Measurements from ENCODE around the gene BIVM. TPM values are rescaled to one million over a fixed set of nuclear protein-coding genes. Genes with fewer than 3 reads are reported as not detected.

The BIVM gene
- total RNA-seq, 2 experiments from 2014 or later: 17.3 to 18.4 TPM

DNA sequence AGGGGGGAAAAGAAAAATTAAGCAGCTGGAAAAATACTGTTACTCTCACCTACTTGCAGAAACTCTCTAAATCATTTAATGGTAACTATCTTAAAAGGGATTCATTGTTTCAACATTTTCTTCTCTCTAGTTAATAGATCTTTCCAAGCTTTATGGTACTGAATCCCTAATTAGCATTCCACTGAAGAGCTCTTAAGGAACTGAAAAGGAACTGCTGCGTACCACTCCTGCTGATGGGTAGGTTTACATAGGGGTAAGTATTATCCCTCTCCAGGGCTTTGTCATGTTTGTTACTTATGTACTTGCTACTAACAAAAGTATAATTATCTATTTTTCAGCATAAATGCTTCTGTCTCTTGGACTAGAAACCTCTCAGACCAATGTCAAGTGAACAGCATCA lies 37.8 kb upstream of the BIVM start:
- Mint-ChIP-seq H3K36me3 (ENCODE audit: low read depth) (no peaks in the 10 kb centered on the region), H3K27ac (no peak overlapping the region), H3K4me3 (no peak overlapping the region), H3K4me1 (ENCODE audit: low read depth) (no peaks in the 10 kb centered on the region), H3K27me3 (no peaks in the 10 kb centered on the region), H3K9me3 (no peaks in the 10 kb centered on the region)
- CTCF ChIA-PET: interaction anchor here (1.4 kb wide), 1 partner anchor 39 kb away, joined by 3 read pairs; no protein-coding TSS in a partner anchor
- ATAC-seq (no peak), DNase-seq (no peak)
- TF ChIP-seq, protein P1, sequence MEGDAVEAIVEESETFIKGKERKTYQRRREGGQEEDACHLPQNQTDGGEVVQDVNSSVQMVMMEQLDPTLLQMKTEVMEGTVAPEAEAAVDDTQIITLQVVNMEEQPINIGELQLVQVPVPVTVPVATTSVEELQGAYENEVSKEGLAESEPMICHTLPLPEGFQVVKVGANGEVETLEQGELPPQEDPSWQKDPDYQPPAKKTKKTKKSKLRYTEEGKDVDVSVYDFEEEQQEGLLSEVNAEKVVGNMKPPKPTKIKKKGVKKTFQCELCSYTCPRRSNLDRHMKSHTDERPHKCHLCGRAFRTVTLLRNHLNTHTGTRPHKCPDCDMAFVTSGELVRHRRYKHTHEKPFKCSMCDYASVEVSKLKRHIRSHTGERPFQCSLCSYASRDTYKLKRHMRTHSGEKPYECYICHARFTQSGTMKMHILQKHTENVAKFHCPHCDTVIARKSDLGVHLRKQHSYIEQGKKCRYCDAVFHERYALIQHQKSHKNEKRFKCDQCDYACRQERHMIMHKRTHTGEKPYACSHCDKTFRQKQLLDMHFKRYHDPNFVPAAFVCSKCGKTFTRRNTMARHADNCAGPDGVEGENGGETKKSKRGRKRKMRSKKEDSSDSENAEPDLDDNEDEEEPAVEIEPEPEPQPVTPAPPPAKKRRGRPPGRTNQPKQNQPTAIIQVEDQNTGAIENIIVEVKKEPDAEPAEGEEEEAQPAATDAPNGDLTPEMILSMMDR (IDR thresholded peaks at IDR 0.05): no peak
- POLR2A ChIA-PET: no interaction called here
- intact Hi-C loops (cut with micrococcal nuclease): no loop called here

DNA sequence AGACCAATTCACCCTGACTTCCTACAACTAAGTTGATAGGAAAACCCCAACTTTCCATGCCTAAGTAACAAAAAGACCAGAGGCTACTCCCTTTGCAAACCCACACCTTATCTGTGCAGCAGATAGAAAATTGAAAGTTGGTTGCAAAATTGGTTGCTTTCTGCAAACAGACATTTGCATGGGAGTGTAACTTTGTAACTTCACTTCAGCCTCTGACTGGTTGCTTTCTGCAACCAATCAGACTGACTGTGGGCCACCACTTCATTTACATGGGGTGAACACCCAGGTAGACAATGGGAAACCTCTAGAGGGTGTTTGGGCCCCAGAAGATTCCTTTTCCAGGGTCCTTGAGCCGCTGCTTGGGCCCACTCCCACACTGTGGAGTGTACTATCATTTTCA lies 35.2 kb upstream of the BIVM start:
- Mint-ChIP-seq H3K36me3 (ENCODE audit: low read depth) (peaks cover 7% of the 10 kb centered on the region), H3K27ac (no peak overlapping the region), H3K4me1 (ENCODE audit: low read depth) (no peaks in the 10 kb centered on the region), H3K27me3 (no peaks in the 10 kb centered on the region), H3K9me3 (no peaks in the 10 kb centered on the region), H3K4me3 (no peak overlapping the region)
- TF ChIP-seq, protein P1 (IDR thresholded peaks at IDR 0.05): no peak
- no peak for ATAC-seq
- CTCF ChIA-PET: no interaction called here
- no peak for DNase-seq
- POLR2A ChIA-PET: no interaction called here
- intact Hi-C loops (cut with micrococcal nuclease): no loop called here

DNA sequence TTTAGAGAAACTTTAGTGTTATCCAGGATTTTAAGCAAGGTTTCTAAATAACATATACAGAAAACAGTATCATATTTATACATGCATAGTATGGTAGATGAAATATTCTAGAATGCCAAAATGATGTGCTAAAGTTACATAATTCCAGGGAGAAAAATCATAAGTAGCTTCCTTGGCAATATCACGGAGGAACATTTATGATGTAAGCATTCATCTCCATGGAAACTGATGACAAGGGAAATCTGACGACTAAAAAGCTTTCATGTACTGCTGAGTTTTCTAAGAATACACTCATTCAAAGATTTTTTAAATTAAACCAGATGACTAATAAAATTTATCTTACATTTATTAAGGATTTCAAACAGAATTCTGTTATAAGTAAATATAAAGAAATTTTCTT lies 30.0 kb upstream of the BIVM start:
- no peaks in the 10 kb centered on the region for H3K9me3 Mint-ChIP-seq
- peaks cover 30% of the 10 kb centered on the region for H3K4me1 Mint-ChIP-seq (ENCODE audit: low read depth)
- H3K27me3 Mint-ChIP-seq: no peaks in the 10 kb centered on the region
- CTCF ChIA-PET: interaction anchor here (1.5 to 1.8 kb wide), 2 partner anchors 31 to 77 kb away, joined by 4 to 6 read pairs; partner anchors contain the start of gene ERCC5
- intact Hi-C loops (cut with micrococcal nuclease): loop anchor here (5.0 kb wide), 1 partner anchor 33 kb away; no protein-coding TSS in a partner anchor
- ATAC-seq (no peak), DNase-seq (no peak)
- no peak overlapping the region for H3K27ac Mint-ChIP-seq
- peaks cover 23% of the 10 kb centered on the region for H3K36me3 Mint-ChIP-seq (ENCODE audit: low read depth)
- TF ChIP-seq, protein P1 (IDR thresholded peaks at IDR 0.05): no peak
- POLR2A ChIA-PET: interaction anchor here (1.4 kb wide), 1 partner anchor 31 kb away, joined by 5 read pairs; the partner anchor contains the start of genes BIVM and POGLUT2
- H3K4me3 Mint-ChIP-seq: no peak overlapping the region

DNA sequence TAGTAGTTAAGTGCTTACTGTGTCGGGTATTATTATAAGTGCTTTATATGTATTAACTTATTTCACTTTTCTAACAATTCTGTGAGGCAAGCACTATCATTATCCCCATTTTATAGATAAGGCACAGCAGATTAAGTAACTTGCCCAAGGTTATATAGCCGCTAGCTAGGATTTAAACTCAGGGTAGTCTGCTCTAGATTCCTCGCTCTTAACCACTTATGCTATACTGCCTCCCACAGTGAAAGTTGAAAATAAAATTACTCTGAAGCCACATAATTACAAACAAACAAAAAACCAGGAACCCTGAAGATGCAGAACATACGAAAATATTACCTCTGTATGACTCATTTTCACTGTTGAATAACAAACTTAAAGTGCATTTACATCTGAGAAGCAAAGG lies 29.2 kb upstream of the BIVM start:
- peaks cover 37% of the 10 kb centered on the region for H3K4me1 Mint-ChIP-seq (ENCODE audit: low read depth)
- no peaks in the 10 kb centered on the region for H3K9me3 Mint-ChIP-seq
- intact Hi-C loops (cut with micrococcal nuclease): loop anchor here (5.0 to 10.0 kb wide), 4 partner anchors 33 to 375 kb away; partner anchors contain the start of genes ERCC5 and TPP2
- peaks cover 23% of the 10 kb centered on the region for H3K36me3 Mint-ChIP-seq (ENCODE audit: low read depth)
- ChIA-PET POLR2A (interaction anchor here (1.4 kb wide), 1 partner anchor 30 kb away, joined by 5 read pairs; the partner anchor contains the start of genes BIVM and POGLUT2), CTCF (interaction anchor here (0.7 to 1.8 kb wide), 4 partner anchors 30 to 189 kb away, joined by 3 to 5 read pairs (median 4); partner anchors contain the start of gene ERCC5)
- H3K27me3 Mint-ChIP-seq: no peaks in the 10 kb centered on the region
- no peak overlapping the region for H3K27ac Mint-ChIP-seq
- ATAC-seq: no peak
- H3K4me3 Mint-ChIP-seq: no peak overlapping the region
- TF ChIP-seq, protein P1 (IDR thresholded peaks at IDR 0.05): no peak
- DNase-seq: no peak

DNA sequence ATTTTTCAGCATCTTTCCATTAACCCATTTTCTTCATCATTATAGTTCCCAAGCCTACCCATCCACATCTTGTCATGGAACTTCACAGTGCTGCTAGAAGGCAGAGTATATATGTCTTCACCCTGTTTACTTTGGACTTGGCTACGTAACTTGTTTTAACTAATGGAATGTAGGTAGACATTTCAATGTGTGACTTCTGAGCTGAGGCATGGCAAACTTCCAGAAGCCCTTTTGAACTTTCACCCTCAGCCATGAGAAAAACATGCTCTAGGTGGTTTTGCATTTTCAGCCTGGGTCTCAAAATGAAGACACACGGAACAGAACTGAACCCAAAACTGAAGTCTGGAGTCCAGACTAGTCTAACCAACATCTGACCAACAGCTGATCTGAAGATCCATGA lies 28.5 kb upstream of the BIVM start:
- POLR2A ChIA-PET: no interaction called here
- Mint-ChIP-seq H3K4me1 (ENCODE audit: low read depth) (peaks cover 42% of the 10 kb centered on the region), H3K4me3 (no peak overlapping the region), H3K9me3 (no peaks in the 10 kb centered on the region), H3K27me3 (no peaks in the 10 kb centered on the region), H3K36me3 (ENCODE audit: low read depth) (peaks cover 23% of the 10 kb centered on the region), H3K27ac (no peak overlapping the region)
- DNase-seq (no peak), ATAC-seq (no peak)
- CTCF ChIA-PET: interaction anchor here (0.6 to 1.3 kb wide), 2 partner anchors 30 to 178 kb away, joined by 4 to 5 read pairs; no protein-coding TSS in a partner anchor
- TF ChIP-seq, protein P1 (IDR thresholded peaks at IDR 0.05): no peak
- intact Hi-C loops (cut with micrococcal nuclease): loop anchor here (5.0 to 10.0 kb wide), 3 partner anchors 77 to 376 kb away; partner anchors contain the start of genes ERCC5 and TPP2

Measured in activated CD8-positive, alpha-beta T cell treated with anti-CD3 and anti-CD28 coated beads for 36 hours (primary cell).